ENCODE data around the gene LUZP2. TPM values are rescaled to one million over a fixed set of nuclear protein-coding genes. Genes with fewer than 3 reads are reported as not detected.

The LUZP2 gene
- total RNA-seq, 4 donors from 2014 or later, result under 0.01 TPM; not detected in 3

- DNase-seq (ENCODE audit: low spot score in 2 of 2), result no peak
These were observed 62.5 kb downstream of the LUZP2 start for GRCh38 chr11:24559315-24559714.

GRCh38 chr11:24560324-24560723 lies 63.5 kb downstream of the LUZP2 start:
- no peaks in the 10 kb centered on the region for H3K27me3 ChIP-seq
- no peak for DNase-seq (ENCODE audit: low spot score in 2 of 2)
- no peak overlapping the region for H3K27ac ChIP-seq
- H3K36me3 ChIP-seq, result no peaks in the 10 kb centered on the region
- H3K4me3 ChIP-seq, result no peak overlapping the region
- TF ChIP-seq CTCF (IDR thresholded peaks at IDR 0.05), result no peak
- no peak for TF ChIP-seq POLR2A (IDR thresholded peaks at IDR 0.05)
- TF ChIP-seq EP300 (IDR thresholded peaks at IDR 0.05), result no peak
- no peaks in the 10 kb centered on the region for H3K9me3 ChIP-seq
- WGBS, 2 donors, result 65 to 83% methylated on average over 4 of the region's 4 CpGs
- no peaks in the 10 kb centered on the region for H3K4me1 ChIP-seq

More at GRCh38 chr11:24559315-24559714, 62.5 kb downstream of the LUZP2 start:
- no peak for TF ChIP-seq POLR2A (IDR thresholded peaks at IDR 0.05)
- TF ChIP-seq CTCF (IDR thresholded peaks at IDR 0.05), result no peak
- no peak for TF ChIP-seq EP300 (IDR thresholded peaks at IDR 0.05)
- no peaks in the 10 kb centered on the region for H3K36me3 ChIP-seq
- H3K27ac ChIP-seq, result no peak overlapping the region
- no peaks in the 10 kb centered on the region for H3K27me3 ChIP-seq
- no peaks in the 10 kb centered on the region for H3K9me3 ChIP-seq
- no peaks in the 10 kb centered on the region for H3K4me1 ChIP-seq
- no peak overlapping the region for H3K4me3 ChIP-seq

- TF ChIP-seq CTCF (IDR thresholded peaks at IDR 0.05), result no peak
- no peak for TF ChIP-seq POLR2A (IDR thresholded peaks at IDR 0.05)
- H3K4me3 ChIP-seq, result no peak overlapping the region
- no peaks in the 10 kb centered on the region for H3K9me3 ChIP-seq
- no peak for DNase-seq (ENCODE audit: low spot score in 2 of 2)
- H3K27ac ChIP-seq, result no peak overlapping the region
- H3K36me3 ChIP-seq, result no peaks in the 10 kb centered on the region
- no peaks in the 10 kb centered on the region for H3K27me3 ChIP-seq
- no peaks in the 10 kb centered on the region for H3K4me1 ChIP-seq
These were observed 70.5 kb downstream of the LUZP2 start for GRCh38 chr11:24567380-24567779.

GRCh38 chr11:24572376-24572775 lies 75.5 kb downstream of the LUZP2 start:
- Histone ChIP-seq H3K4me1 (peaks cover 0 to 9% (median 0%) of the 10 kb centered on the region in 4 donors), H3K9me3 (no peaks in the 10 kb centered on the region), H3K36me3 (no peaks in the 10 kb centered on the region), H3K27me3 (no peaks in the 10 kb centered on the region), H3K27ac (no peak overlapping the region), H3K4me3 (no peak overlapping the region)
- TF ChIP-seq CTCF (IDR thresholded peaks at IDR 0.05) (no peak), EP300 (IDR thresholded peaks at IDR 0.05) (no peak), POLR2A (IDR thresholded peaks at IDR 0.05) (no peak)
- no peak for DNase-seq (ENCODE audit: low spot score in 2 of 2)
- WGBS, 2 donors, result 93 to 94% methylated on average over 1 of the region's 1 CpG

- DNase-seq (ENCODE audit: low spot score in 2 of 2), result no peak
- H3K4me3 ChIP-seq, result no peak overlapping the region
- no peaks in the 10 kb centered on the region for H3K27me3 ChIP-seq
- no peaks in the 10 kb centered on the region for H3K9me3 ChIP-seq
- WGBS, 2 donors, result 79 to 81% methylated on average over 1 of the region's 1 CpG
- TF ChIP-seq POLR2A (IDR thresholded peaks at IDR 0.05) (no peak), CTCF (IDR thresholded peaks at IDR 0.05) (no peak), EP300 (IDR thresholded peaks at IDR 0.05) (no peak)
- no peaks in the 10 kb centered on the region for H3K36me3 ChIP-seq
- H3K27ac ChIP-seq, result no peak overlapping the region
- H3K4me1 ChIP-seq, result peaks cover 0 to 9% (median 1%) of the 10 kb centered on the region in 4 donors
These were observed 77.6 kb downstream of the LUZP2 start for GRCh38 chr11:24574461-24574860.

All from tibial nerve (tissue), 4 donors.